HEK293T (cell line): ENCODE results near the gene CANT1.

Experiments
- BHLHE40 ChIP-seq: fragments of 450-650 bp; IDR thresholded peaks from 2 replicates; pipeline ENCODE4 v1.6.1; 2016; ENCODE audit warnings: mild to moderate bottlenecking, moderate library complexity, borderline replicate concordance
- ELF4 ChIP-seq: fragments of 450-650 bp; IDR thresholded peaks from 2 replicates; pipeline ENCODE4 v1.6.1; 2017; ENCODE audit warnings: antibody characterized with exemption
- FOXA1 ChIP-seq: fragments of 450-650 bp; IDR thresholded peaks from 2 replicates; pipeline ENCODE4 v1.6.1; 2016; ENCODE audit warnings: mild to moderate bottlenecking
- FOXK2 ChIP-seq: fragments of 450-650 bp; IDR thresholded peaks from 2 replicates; pipeline ENCODE4 v1.6.1; 2016; ENCODE audit warnings: mild to moderate bottlenecking
- FOXM1 ChIP-seq: fragments of 450-650 bp; IDR thresholded peaks from 2 replicates; pipeline ENCODE4 v1.6.1; 2017; ENCODE audit warnings: mild to moderate bottlenecking, borderline replicate concordance
- LEF1 ChIP-seq: fragments of 450-650 bp; IDR thresholded peaks from 2 replicates; pipeline ENCODE4 v1.6.1; 2017; ENCODE audit warnings: mild to moderate bottlenecking, borderline replicate concordance
- NFRKB ChIP-seq: fragments of 450-650 bp; IDR thresholded peaks from 2 replicates; pipeline ENCODE4 v1.6.1; 2016; ENCODE audit warnings: mild to moderate bottlenecking, moderate library complexity
- PKNOX1 ChIP-seq: fragments of 450-650 bp; IDR thresholded peaks from 2 replicates; pipeline ENCODE4 v1.6.1; 2016
- SP1 ChIP-seq: fragments of 450-650 bp; IDR thresholded peaks from 2 replicates; pipeline ENCODE4 v1.6.1; 2017
- SUZ12 ChIP-seq: fragments of 450-650 bp; IDR thresholded peaks from 2 replicates; pipeline ENCODE4 v1.6.1; 2016; ENCODE audit warnings: mild to moderate bottlenecking
- TARDBP ChIP-seq: fragments of 450-650 bp; IDR thresholded peaks from 2 replicates; pipeline ENCODE4 v1.6.1; 2016

GRCh38 chr17:78996781-78997201 lies 12.8 kb downstream of the CANT1 start:
- TF ChIP-seq FOXM1 (no peak), SP1 (no peak), PKNOX1 (no peak), BHLHE40 (no peak), ELF4 (no peak), LEF1 (no peak), FOXA1 (no peak), SUZ12 (no peak), FOXK2 (no peak), TARDBP (no peak), NFRKB (no peak)
